IPS-18c (cell line): Measurements from ENCODE around the gene PLEKHG1.

ENCODE experiments used
- H3K4me3 ChIP-seq: 2 replicates; pipeline ENCODE4 v1.7.0; 2013; ENCODE audit warnings: low read depth, mild to moderate bottlenecking, low read length, moderate library complexity; ENCODE audit not compliant: insufficient read depth
- H3K9me3 ChIP-seq: one replicate; pipeline ENCODE4 v1.6.1; 2013; ENCODE audit warnings: mild to moderate bottlenecking, low read length, moderate library complexity; ENCODE audit not compliant: control insufficient read depth, insufficient read depth

The PLEKHG1 gene

GRCh38 chr6:150599199-150600009 is at the start of gene PLEKHG1:
TSS of gene PLEKHG1 (plus strand) at chr6:150599885. CDS start at chr6:150733682, 133,797 bp downstream.
- H3K4me3 ChIP-seq, result peak within 1 kb of the TSS; percentile 79

GRCh38 chr6:150550244-150550643 is 49.4 kb upstream of the PLEKHG1 start:
- Histone ChIP-seq H3K9me3 (no peaks in the 10 kb centered on the region), H3K4me3 (no peak overlapping the region)

More at GRCh38 chr6:150599199-150600009, at the start of gene PLEKHG1:
- H3K9me3 ChIP-seq, result no peaks in the 10 kb centered on the region

GRCh38 chr6:150557043-150557599 is 42.6 kb upstream of the PLEKHG1 start:
- H3K4me3 ChIP-seq, result no peak overlapping the region
- H3K9me3 ChIP-seq, result no peaks in the 10 kb centered on the region

GRCh38 chr6:150560004-150560883 is 39.4 kb upstream of the PLEKHG1 start:
- no peaks in the 10 kb centered on the region for H3K9me3 ChIP-seq

GRCh38 chr6:150560884-150561219 is 38.8 kb upstream of the PLEKHG1 start:
- no peaks in the 10 kb centered on the region for H3K9me3 ChIP-seq
- no peak overlapping the region for H3K4me3 ChIP-seq

More at GRCh38 chr6:150560004-150560883, 39.4 kb upstream of the PLEKHG1 start:
- H3K4me3 ChIP-seq, result no peak overlapping the region

- H3K4me3 ChIP-seq, result no peak overlapping the region
- H3K9me3 ChIP-seq, result no peaks in the 10 kb centered on the region
These were observed 33.7 kb upstream of the PLEKHG1 start for GRCh38 chr6:150565945-150566344.

- Histone ChIP-seq H3K9me3 (no peaks in the 10 kb centered on the region), H3K4me3 (no peak overlapping the region)
These were observed 33.2 kb upstream of the PLEKHG1 start for GRCh38 chr6:150566486-150566885.

GRCh38 chr6:150567380-150567779 is 32.3 kb upstream of the PLEKHG1 start:
- H3K9me3 ChIP-seq, result no peaks in the 10 kb centered on the region
- no peak overlapping the region for H3K4me3 ChIP-seq

- Histone ChIP-seq H3K9me3 (no peaks in the 10 kb centered on the region), H3K4me3 (no peak overlapping the region)
These were observed 31.8 kb upstream of the PLEKHG1 start for GRCh38 chr6:150567823-150568383.

- Histone ChIP-seq H3K4me3 (no peak overlapping the region), H3K9me3 (no peaks in the 10 kb centered on the region)
These were observed 31.1 kb upstream of the PLEKHG1 start for GRCh38 chr6:150568560-150568959.

- Histone ChIP-seq H3K9me3 (no peaks in the 10 kb centered on the region), H3K4me3 (no peak overlapping the region)
These were observed 30.5 kb upstream of the PLEKHG1 start for GRCh38 chr6:150569161-150569560.

- H3K4me3 ChIP-seq, result no peak overlapping the region
These were observed 26.5 kb upstream of the PLEKHG1 start for GRCh38 chr6:150573041-150573681.

GRCh38 chr6:150575836-150576235 is 23.8 kb upstream of the PLEKHG1 start:
- no peaks in the 10 kb centered on the region for H3K9me3 ChIP-seq
- no peak overlapping the region for H3K4me3 ChIP-seq

More at GRCh38 chr6:150573041-150573681, 26.5 kb upstream of the PLEKHG1 start:
- H3K9me3 ChIP-seq, result no peaks in the 10 kb centered on the region

- Histone ChIP-seq H3K9me3 (no peaks in the 10 kb centered on the region), H3K4me3 (no peak overlapping the region)
These were observed 22.9 kb upstream of the PLEKHG1 start for GRCh38 chr6:150576651-150577226.

GRCh38 chr6:150579611-150580010 is 20.1 kb upstream of the PLEKHG1 start:
- Histone ChIP-seq H3K9me3 (no peaks in the 10 kb centered on the region), H3K4me3 (no peak overlapping the region)

- Histone ChIP-seq H3K4me3 (no peak overlapping the region), H3K9me3 (no peaks in the 10 kb centered on the region)
These were observed 19.2 kb upstream of the PLEKHG1 start for GRCh38 chr6:150580489-150580888.

GRCh38 chr6:150584065-150584464 is 15.6 kb upstream of the PLEKHG1 start:
- H3K9me3 ChIP-seq, result peaks cover 2% of the 10 kb centered on the region
- no peak overlapping the region for H3K4me3 ChIP-seq
